K562 (cell line): ENCODE data around the gene ACTN1. TPM values are rescaled to one million over a fixed set of nuclear protein-coding genes. Genes with fewer than 3 reads are reported as not detected.
A peak's percentile ranks its signal among the peaks of the same experiment; 100 is the strongest.

Source experiments
- ASH1L ChIP-seq: fragments of 450-650 bp; IDR thresholded peaks from 2 replicates; pipeline ENCODE4 v1.6.1; 2018; ENCODE audit warnings: borderline replicate concordance, mild to moderate bottlenecking, low read depth; ENCODE audit not compliant: partially characterized antibody
- ATF4 ChIP-seq: fragments of 450-650 bp; formaldehyde crosslinking; IDR thresholded peaks from 2 replicates; pipeline ENCODE4 v1.4.0; 2022; ENCODE audit warnings: mild to moderate bottlenecking, moderate library complexity
- CBX5 ChIP-seq: IDR thresholded peaks from 2 replicates; pipeline ENCODE4 v1.6.1; 2014; ENCODE audit warnings: low read depth, borderline replicate concordance
- CEBPG ChIP-seq, 3 experiments: fragments of 200-800 bp in 1 of 3; sonication (Bioruptor generic) in 1 of 3; sonication (generic) in 1 of 3; formaldehyde crosslinking in 1 of 3; IDR thresholded peaks in 2 of 3; conservative IDR thresholded peaks in 1 of 3; 2 replicates each; pipeline versions ENCODE4 v1.6.1 to v1.8.0; 2016 to 2022; ENCODE audit warnings: missing compliant biosample characterization in 2 of 3, missing genetic modification characterization in 2 of 3, mild to moderate bottlenecking in 1 of 3, missing genetic modification reagents in 1 of 3
- CEBPZ ChIP-seq: fragments of 150-350 bp; IDR thresholded peaks from 2 replicates; pipeline ENCODE4 v1.6.1; 2014; ENCODE audit warnings: low read depth, mild to moderate bottlenecking, low read length, borderline replicate concordance
- ELF1 ChIP-seq: fragments of 200-800 bp; sonication (Bioruptor generic); IDR thresholded peaks from 2 replicates; pipeline ENCODE4 v1.6.1; 2016; ENCODE audit warnings: missing genetic modification characterization, missing compliant biosample characterization
- ERF ChIP-seq: fragments of 450-650 bp; formaldehyde crosslinking; IDR thresholded peaks from 2 replicates; pipeline ENCODE4 v1.4.0; 2020; ENCODE audit warnings: mild to moderate bottlenecking, mixed read lengths
- FOXJ3 ChIP-seq: sonication (generic); formaldehyde crosslinking; IDR thresholded peaks from 2 replicates; pipeline ENCODE4 v1.4.0; 2020; ENCODE audit warnings: mild to moderate bottlenecking, missing genetic modification reagents
- GATA2 ChIP-seq: sonication (generic); formaldehyde crosslinking; IDR thresholded peaks from 2 replicates; pipeline ENCODE4 v1.4.0; 2020; ENCODE audit warnings: mild to moderate bottlenecking, missing genetic modification reagents
- JUND ChIP-seq, 2 experiments: IDR thresholded peaks; 2 replicates in 1 of 2; 3 replicates in 1 of 2; pipeline ENCODE4 v1.6.1; 2011; ENCODE audit warnings: borderline replicate concordance in 2 of 2, low read depth in 2 of 2, low read length in 2 of 2, improper control_type of control experiment in 1 of 2, missing biosample characterization in 1 of 2, missing genetic modification characterization in 1 of 2, missing genetic modification reagents in 1 of 2
- MBD1 ChIP-seq: fragments of 250-450 bp; sonication (Bioruptor Pico); IDR thresholded peaks from 2 replicates; pipeline ENCODE4 v1.8.0; 2022; ENCODE audit warnings: inconsistent platforms
- PHF8 ChIP-seq: fragments of 200-600 bp; sonication (generic); IDR thresholded peaks from 2 replicates; pipeline ENCODE4 v1.6.1; 2012; ENCODE audit warnings: mixed run types, mild to moderate bottlenecking, inconsistent platforms, low read length, moderate library complexity, borderline replicate concordance
- SMARCA5 ChIP-seq: fragments of 450-650 bp; IDR thresholded peaks from 2 replicates; pipeline ENCODE4 v1.6.1; 2016
- SMC3 ChIP-seq: conservative IDR thresholded peaks from 2 replicates; pipeline ENCODE4 v1.6.1; 2011; ENCODE audit warnings: low read depth, low read length, improper control_type of control experiment; ENCODE audit not compliant: insufficient read depth
- SRSF9 ChIP-seq: fragments of 200-400 bp; formaldehyde crosslinking; IDR thresholded peaks from 2 replicates; pipeline ENCODE4 v1.6.1; 2017; ENCODE audit warnings: low read depth, low read length, borderline replicate concordance
- TSHZ1 ChIP-seq: fragments of 250-450 bp; sonication (Bioruptor Pico); IDR thresholded peaks from 2 replicates; pipeline ENCODE4 v1.4.0; 2020; ENCODE audit warnings: mild to moderate bottlenecking, moderate library complexity
- U2AF1 ChIP-seq: fragments of 200-400 bp; formaldehyde crosslinking; optimal IDR thresholded peaks from 2 replicates; pipeline ENCODE3; 2017; ENCODE audit warnings: mild to moderate bottlenecking, low read depth, low read length, moderate library complexity
- polyA plus RNA-seq, 8 experiments: library from polyadenylated mRNA; depleted of rRNA in 4 of 8; stranded (reverse) in 5 of 8; unstranded in 3 of 8; fragments of >200 nt; fragmentation: Nextera tagmentation in 2 of 8; fragmentation: Illumina TruSeq in 1 of 8; extraction: Ambion mirVana in 2 of 8; extraction: Trizol in 1 of 8; gene quantifications; 2 replicates each; pipeline versions ENCODE4 v1.2.1 to v1.2.3, GENCODE V29; 2011 to 2014; ENCODE audit warnings: inconsistent platforms in 1 of 8, missing spikeins in 1 of 8
- total RNA-seq, 7 experiments: library from RNA; depleted of rRNA in 6 of 7; stranded (reverse); fragments of >200 nt in 6 of 7; fragmentation: Illumina TruSeq in 2 of 7; extraction: Trizol in 2 of 7; gene quantifications; 2 replicates each; pipeline versions ENCODE4 v1.2.1 to v1.2.3, GENCODE V29; 2011 to 2021; ENCODE audit warnings: low replicate concordance in 1 of 7

ACTN1 gene
- total and polyA plus RNA-seq, 9 of the 15 experiments (the other 6 are each of a cell fraction or from before 2014, with no cell fraction given) = 2.2 to 67.7 (median 34.5) TPM

GRCh38 chr14:68862954-68863594 is 116.0 kb downstream of the ACTN1 start (continued):
- no peak for TF ChIP-seq PHF8
- TF ChIP-seq JUND (IDR thresholded peaks at IDR 0.05; ENCODE audit: borderline replicate concordance, low read depth, low read length) = no peak
- no peak for TF ChIP-seq JUND (tag; IDR thresholded peaks at IDR 0.05; ENCODE audit: borderline replicate concordance, low read depth, low read length)
- no peak for TF ChIP-seq CEBPZ
- no peak for TF ChIP-seq GATA2 (CRISPR knock-in tag)
- TF ChIP-seq ELF1 (tag) = peak; percentile 33; the same call in 1 of the 2 replicates
- TF ChIP-seq ASH1L = no peak
- TF ChIP-seq TSHZ1 (CRISPR knock-in tag) = no peak
- TF ChIP-seq ERF (CRISPR knock-in tag) = no peak
- no peak for TF ChIP-seq SRSF9
- no peak for TF ChIP-seq ATF4 (CRISPR knock-in tag)
- TF ChIP-seq MBD1 (CRISPR knock-in tag) = no peak
- TF ChIP-seq CEBPG (CRISPR knock-in tag; IDR thresholded peaks at IDR 0.05) = no peak
- TF ChIP-seq CEBPG (tag; conservative IDR thresholded peaks at IDR 0.05 in 1 of 2, IDR thresholded peaks at IDR 0.05 in 1 of 2) = no peak
- no peak for TF ChIP-seq CBX5
- no peak for TF ChIP-seq FOXJ3 (CRISPR knock-in tag)
- peak; percentile 66 for TF ChIP-seq SMC3
- TF ChIP-seq U2AF1 = no peak
- TF ChIP-seq SMARCA5 = no peak
